Measurements from ENCODE around the gene CCN5. TPM values are rescaled to one million over a fixed set of nuclear protein-coding genes. Genes with fewer than 3 reads are reported as not detected.

The CCN5 gene
- total RNA-seq, 1 experiment from 2014 or later: 0.26 TPM

DNA sequence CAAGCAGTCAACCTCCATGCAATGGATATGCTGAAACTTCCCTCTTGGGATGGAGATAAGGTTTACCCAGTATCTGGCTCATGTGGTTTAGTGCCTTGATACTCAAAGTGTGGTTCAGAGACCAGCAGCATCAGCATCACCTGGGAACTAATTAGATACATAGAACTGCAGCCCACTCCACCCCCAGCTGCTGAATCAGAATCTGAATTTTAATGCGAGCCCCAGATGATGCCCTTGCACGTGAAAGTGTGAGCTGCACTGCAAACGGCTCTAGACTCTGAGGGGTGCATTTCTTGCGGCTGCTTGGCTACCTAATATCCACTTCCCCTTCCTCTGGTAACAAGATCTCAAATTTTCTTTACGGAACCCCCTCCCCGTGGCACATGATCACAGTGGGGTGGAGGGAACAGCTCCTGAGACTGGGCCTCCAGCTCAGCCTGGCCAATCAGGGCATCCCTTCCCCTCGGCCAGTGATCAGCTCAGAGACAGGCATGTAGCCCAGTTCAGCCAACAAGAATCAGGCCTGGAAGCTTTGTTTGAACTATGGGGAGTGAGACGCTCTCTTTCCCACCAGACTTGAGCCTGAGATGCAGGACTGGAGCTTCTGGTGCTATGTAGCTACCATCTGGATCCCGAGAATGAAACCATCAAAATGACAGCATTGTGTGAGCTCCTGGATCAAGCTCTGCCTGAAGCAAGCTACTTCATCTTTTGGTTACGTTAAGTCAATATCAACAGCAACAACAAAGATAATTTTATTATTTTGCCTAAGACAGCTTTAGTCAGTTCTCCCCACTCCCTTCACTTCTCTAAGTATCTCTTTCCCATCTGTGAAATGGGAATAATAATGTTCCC, 43.3 kb downstream of the CCN5 start:
- ATAC-seq (no peak), DNase-seq (no peak)
- no peaks in the 10 kb centered on the region for H4K20me1 ChIP-seq (ENCODE audit: low read length)
- CTCF ChIA-PET: no interaction called here
- BruUV-seq (replicated peaks): no TSS peak
- no peaks in the 10 kb centered on the region for H3K79me2 ChIP-seq (ENCODE audit: low read length)
- intact Hi-C loops (cut with micrococcal nuclease): no loop called here
- H3F3A ChIP-seq (ENCODE audit: low read length, unreplicated experiment): no peaks in the 10 kb centered on the region
- H3K27me3 ChIP-seq (ENCODE audit: low read length): peaks cover 23% of the 10 kb centered on the region
- H3K9me2 ChIP-seq (replicated peaks; ENCODE audit: low read length): no peaks in the 10 kb centered on the region
- H3K9me3 ChIP-seq (ENCODE audit: low read length): no peaks in the 10 kb centered on the region
- POLR2A ChIA-PET (ENCODE audit: unreplicated experiment): no interaction called here
- H3K36me3 ChIP-seq (ENCODE audit: low read depth, low read length): no peaks in the 10 kb centered on the region
- H3K9ac ChIP-seq (ENCODE audit: low read length): no peak overlapping the region
- H2AFZ ChIP-seq (ENCODE audit: low read length): no peak overlapping the region
- no peak for TF ChIP-seq CTCF (conservative IDR thresholded peaks at IDR 0.05; ENCODE audit: low read depth, low read length)
- no peak for TF ChIP-seq EZH2 (IDR thresholded peaks at IDR 0.05; ENCODE audit: low read length, unreplicated experiment)
- TF ChIP-seq EZH2phosphoT487 (IDR thresholded peaks at IDR 0.05; ENCODE audit: borderline replicate concordance, low read length): no peak
- H3K27ac ChIP-seq (ENCODE audit: low read length): no peak overlapping the region
- H3K4me2 ChIP-seq (ENCODE audit: low read length): no peak overlapping the region
- H3K4me3 ChIP-seq (ENCODE audit: low read length): no peak overlapping the region
- no peaks in the 10 kb centered on the region for H3K4me1 ChIP-seq (ENCODE audit: insufficient read depth, low read length)

DNA sequence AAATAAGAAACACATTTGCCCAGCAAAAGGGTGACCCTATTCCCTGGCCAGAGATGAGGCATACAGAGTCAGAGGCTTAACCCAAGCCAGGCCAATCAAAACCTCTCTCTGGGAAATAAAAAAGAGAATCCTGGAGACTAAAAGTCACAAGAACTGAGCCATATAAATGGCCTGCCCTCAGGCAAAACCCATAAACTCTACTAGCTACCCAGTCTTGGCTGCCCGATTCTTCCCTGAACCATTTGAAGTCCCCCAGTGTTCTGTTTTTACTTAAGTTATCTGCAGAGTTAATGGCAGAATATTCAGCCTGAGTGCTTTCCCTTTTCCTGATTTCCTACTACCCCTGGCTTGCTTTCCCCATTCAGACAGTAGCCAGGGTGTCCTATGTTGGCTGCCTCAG, 44.4 kb downstream of the CCN5 start:
- CTCF ChIA-PET: no interaction called here
- no TSS peak for BruUV-seq (replicated peaks)
- peaks cover 27% of the 10 kb centered on the region for H3K27me3 ChIP-seq (ENCODE audit: low read length)
- no peaks in the 10 kb centered on the region for H3F3A ChIP-seq (ENCODE audit: low read length, unreplicated experiment)
- no peaks in the 10 kb centered on the region for H3K36me3 ChIP-seq (ENCODE audit: low read depth, low read length)
- H3K27ac ChIP-seq (ENCODE audit: low read length): no peak overlapping the region
- no peaks in the 10 kb centered on the region for H3K79me2 ChIP-seq (ENCODE audit: low read length)
- no peak overlapping the region for H3K9ac ChIP-seq (ENCODE audit: low read length)
- H3K4me1 ChIP-seq (ENCODE audit: insufficient read depth, low read length): no peaks in the 10 kb centered on the region
- POLR2A ChIA-PET (ENCODE audit: unreplicated experiment): no interaction called here
- H3K4me2 ChIP-seq (ENCODE audit: low read length): no peak overlapping the region
- no peak for DNase-seq
- H3K9me3 ChIP-seq (ENCODE audit: low read length): no peaks in the 10 kb centered on the region
- TF ChIP-seq EZH2 (IDR thresholded peaks at IDR 0.05; ENCODE audit: low read length, unreplicated experiment) (no peak), CTCF (conservative IDR thresholded peaks at IDR 0.05; ENCODE audit: low read depth, low read length) (no peak)
- H3K9me2 ChIP-seq (replicated peaks; ENCODE audit: low read length): no peaks in the 10 kb centered on the region
- no peak for ATAC-seq
- H2AFZ ChIP-seq (ENCODE audit: low read length): no peak overlapping the region
- H4K20me1 ChIP-seq (ENCODE audit: low read length): no peaks in the 10 kb centered on the region
- intact Hi-C loops (cut with micrococcal nuclease): no loop called here
- H3K4me3 ChIP-seq (ENCODE audit: low read length): no peak overlapping the region

GRCh38 chr20:44761423-44761822, 46.3 kb downstream of the CCN5 start:
- Histone ChIP-seq H3K27ac (ENCODE audit: low read length) (no peak overlapping the region), H3K36me3 (ENCODE audit: low read depth, low read length) (no peaks in the 10 kb centered on the region), H4K20me1 (ENCODE audit: low read length) (no peaks in the 10 kb centered on the region), H3K4me3 (ENCODE audit: low read length) (no peak overlapping the region), H3K4me2 (ENCODE audit: low read length) (no peak overlapping the region), H2AFZ (ENCODE audit: low read length) (no peak overlapping the region), H3K27me3 (ENCODE audit: low read length) (peaks cover 34% of the 10 kb centered on the region), H3K4me1 (ENCODE audit: insufficient read depth, low read length) (no peaks in the 10 kb centered on the region; the same call in 1 of the 2 replicates), H3K9me3 (ENCODE audit: low read length) (no peaks in the 10 kb centered on the region), H3K9me2 (replicated peaks; ENCODE audit: low read length) (no peaks in the 10 kb centered on the region), H3K79me2 (ENCODE audit: low read length) (no peaks in the 10 kb centered on the region), H3F3A (ENCODE audit: low read length, unreplicated experiment) (no peaks in the 10 kb centered on the region), H3K9ac (ENCODE audit: low read length) (no peak overlapping the region)
- ATAC-seq (no peak), DNase-seq (no peak)
- ChIA-PET CTCF (no interaction called here), POLR2A (ENCODE audit: unreplicated experiment) (no interaction called here)
- intact Hi-C loops (cut with micrococcal nuclease): no loop called here
- TF ChIP-seq EZH2 (IDR thresholded peaks at IDR 0.05; ENCODE audit: low read length, unreplicated experiment) (no peak), EZH2phosphoT487 (IDR thresholded peaks at IDR 0.05; ENCODE audit: borderline replicate concordance, low read length) (no peak), CTCF (conservative IDR thresholded peaks at IDR 0.05; ENCODE audit: low read depth, low read length) (no peak)
- BruUV-seq (replicated peaks): no TSS peak
